Measurements from ENCODE around the gene CBY3.
A peak's percentile ranks its signal among the peaks of the same experiment; 100 is the strongest.

- peak; percentile 91 for TF ChIP-seq CTCF (tag by site-specific recombination; IDR thresholded peaks at IDR 0.05)
- TF ChIP-seq ZSCAN18 (tag by site-specific recombination; IDR thresholded peaks at IDR 0.05): no peak
- no peak for TF ChIP-seq ZBTB8A (tag by site-specific recombination; IDR thresholded peaks at IDR 0.05)
- TF ChIP-seq REST (tag by site-specific recombination; IDR thresholded peaks at IDR 0.05): no peak
- no peak for TF ChIP-seq ZNF791 (tag by site-specific recombination; IDR thresholded peaks at IDR 0.05)
- TF ChIP-seq ZBTB6 (tag by site-specific recombination; IDR thresholded peaks at IDR 0.05): no peak
- no peak for TF ChIP-seq YY1 (tag by site-specific recombination; IDR thresholded peaks at IDR 0.05)
These were observed 12.4 kb downstream of the CBY3 start for GRCh38 chr5:179668391-179668790.
